H1 (cell line): Measurements from ENCODE around the gene BAZ2B. TPM values are rescaled to one million over a fixed set of nuclear protein-coding genes. Genes with fewer than 3 reads are reported as not detected.

ENCODE experiments used
- CHD7 ChIP-seq: fragments of 300-600 bp; sonication (generic); IDR thresholded peaks from 2 replicates; pipeline ENCODE4 v1.7.1; 2012; ENCODE audit warnings: low read length, moderate library complexity, mild to moderate bottlenecking, inconsistent platforms; ENCODE audit not compliant: insufficient replicate concordance
- CREB1 ChIP-seq: IDR thresholded peaks from 2 replicates; pipeline ENCODE4 v1.6.1; 2012; ENCODE audit warnings: inconsistent platforms
- CTBP2 ChIP-seq: IDR thresholded peaks from 2 replicates; pipeline ENCODE4 v1.7.0; 2011; ENCODE audit warnings: borderline replicate concordance, mild to moderate bottlenecking, moderate library complexity, mixed read lengths, low read length; ENCODE audit not compliant: insufficient read depth, insufficient read length
- NANOG ChIP-seq: IDR thresholded peaks from 2 replicates; pipeline ENCODE4 v1.6.1; 2011; ENCODE audit warnings: low read length, low read depth, mild to moderate bottlenecking, inconsistent platforms; ENCODE audit not compliant: insufficient read depth, poor library complexity, severe bottlenecking
- POLR2AphosphoS5 ChIP-seq: IDR thresholded peaks from 2 replicates; pipeline ENCODE4 v1.6.1; 2011; ENCODE audit warnings: low read depth, low read length
- polyA plus RNA-seq, 7 experiments: library from polyadenylated mRNA; depleted of rRNA in 3 of 7; stranded (reverse) in 5 of 7; unstranded in 2 of 7; fragments of >200 nt in 5 of 7; fragments of 200-250 nt in 2 of 7; gene quantifications; 1 replicate in 5 of 7; 2 replicates in 1 of 7; 4 replicates in 1 of 7; pipeline versions ENCODE4 v1.2.1 to v1.2.3, GENCODE V29; 2011 to 2013; ENCODE audit warnings: missing spikeins in 2 of 7, mixed read lengths in 2 of 7
- total RNA-seq: library from RNA; stranded (reverse); fragmentation: NEBNext Ultra II Directional; extraction: Animal tissue kit (Norgen Biotek cat#: 25700); gene quantifications from 2 replicates; pipeline ENCODE4 v1.2.1, GENCODE V29; 2021

BAZ2B gene
- total and polyA plus RNA-seq, 2 of the 8 experiments (the other 6 are each of a cell fraction or from before 2014, with no cell fraction given), result 15.2 to 46.3 TPM

- TF ChIP-seq CHD7 (no peak), POLR2AphosphoS5 (no peak), CREB1 (no peak), CTBP2 (no peak), NANOG (no peak)
Observed at GRCh38 chr2:159637988-159638501, 21.7 kb upstream of the BAZ2B start (continued).
